HG03571 (cell line): ENCODE data around the gene SCP2.
"Not testable (repeated sequence)": the region's sequence is repeated elsewhere in the genome, so short reads cannot be mapped to it uniquely, and the experiment has no call there.

Experiments used
- ATAC-seq: cut with Tn5 transposase; IDR thresholded peaks from one replicate; pipeline ENCODE4 v1.9.1; 2021; ENCODE audit not compliant: unreplicated experiment

The SCP2 gene

GRCh38 chr1:52916241-52916975, 10.7 kb upstream of the SCP2 start:
- ATAC-seq, result no peak

- no peak for ATAC-seq
Observed at GRCh38 chr1:52917156-52917555, 9.9 kb upstream of the SCP2 start.

GRCh38 chr1:52917581-52917980, 9.5 kb upstream of the SCP2 start:
- ATAC-seq, result no peak

GRCh38 chr1:52918201-52918600, 8.9 kb upstream of the SCP2 start:
- ATAC-seq, result no peak

- no peak for ATAC-seq
Observed at GRCh38 chr1:52919051-52919722, 7.9 kb upstream of the SCP2 start.

GRCh38 chr1:52919723-52920483, 7.2 kb upstream of the SCP2 start:
- no peak for ATAC-seq

- no peak for ATAC-seq
Observed at GRCh38 chr1:52920791-52921291, 6.2 kb upstream of the SCP2 start.

- no peak for ATAC-seq
Observed at GRCh38 chr1:52925571-52926005, 1.5 kb upstream of the SCP2 start.

GRCh38 chr1:52926864-52927211, 238 bp upstream of the SCP2 start:
- ATAC-seq, result no peak

- no peak for ATAC-seq
Observed at GRCh38 chr1:52928015-52928404, 934 bp downstream of the SCP2 start.

GRCh38 chr1:52929019-52929418, 1.9 kb downstream of the SCP2 start:
- no peak for ATAC-seq

GRCh38 chr1:52937433-52938182, 10.5 kb downstream of the SCP2 start:
- ATAC-seq, result no peak

- ATAC-seq, result no peak
Observed at GRCh38 chr1:52938183-52938451, 11.0 kb downstream of the SCP2 start.

- no peak for ATAC-seq
Observed at GRCh38 chr1:52943876-52944416, 16.9 kb downstream of the SCP2 start.

- no peak for ATAC-seq
Observed at GRCh38 chr1:52944566-52944965, 17.5 kb downstream of the SCP2 start.

GRCh38 chr1:52947490-52947889, 20.4 kb downstream of the SCP2 start:
- ATAC-seq, result no peak

- ATAC-seq, result not testable (repeated sequence)
Observed at GRCh38 chr1:52949602-52950001, 22.5 kb downstream of the SCP2 start.

- ATAC-seq, result no peak
Observed at GRCh38 chr1:52952112-52952511, 25.0 kb downstream of the SCP2 start.

- ATAC-seq, result no peak
Observed at GRCh38 chr1:52955129-52955970, 28.3 kb downstream of the SCP2 start.

GRCh38 chr1:52963101-52963500, 36.0 kb downstream of the SCP2 start:
- ATAC-seq, result no peak
